Measurements from ENCODE around the gene LRP8. TPM values are rescaled to one million over a fixed set of nuclear protein-coding genes. Genes with fewer than 3 reads are reported as not detected.

LRP8 gene
- total and polyA plus RNA-seq, 2 donors (not counting 3 experiments of a cell fraction or from before 2014, with no cell fraction given) = 40.9 to 62.2 TPM

DNA sequence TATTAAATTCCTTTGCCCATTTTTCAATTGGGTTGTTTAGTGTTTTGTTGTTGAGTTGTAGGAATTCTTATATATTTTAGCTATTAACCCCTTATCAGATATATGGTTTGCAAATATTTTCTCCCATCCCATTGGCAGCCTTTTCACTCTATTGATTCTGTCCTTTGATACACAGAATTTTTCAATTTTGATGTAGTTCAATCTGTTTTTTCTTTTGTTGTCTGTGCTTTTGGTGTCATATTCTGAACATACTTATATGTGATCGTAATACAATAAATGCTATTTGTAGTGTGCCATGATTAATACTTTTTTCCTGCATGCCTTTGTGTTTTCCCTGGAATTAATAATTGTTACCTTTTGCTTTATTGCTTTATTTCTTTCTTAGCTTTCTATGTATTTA lies 7.8 kb upstream of the LRP8 start:
- intact Hi-C loops (cut with micrococcal nuclease) (no loop called here), dilution Hi-C loops (cut with MboI; ENCODE audit: extremely low pct_ligation_motif_present, low sequenced_read_pairs) (no loop called here)
- Histone ChIP-seq H3K9ac (replicated peaks; ENCODE audit: extremely low read depth, insufficient read depth, low read length) (no peak overlapping the region), H3K4me2 (ENCODE audit: insufficient read depth, low read length) (no peak overlapping the region), H3K36me3 (ENCODE audit: control insufficient read depth in 2 of 2, extremely low read depth in 1 of 2, insufficient read depth in 2 of 2, low read length in 2 of 2) (no peaks in the 10 kb centered on the region), H3K4me1 (ENCODE audit: control insufficient read depth, extremely low read depth, insufficient read depth, low read length) (no peaks in the 10 kb centered on the region), H3K9me3 (replicated peaks; ENCODE audit: control insufficient read depth, insufficient read depth, low read length) (no peaks in the 10 kb centered on the region), H2AFZ (ENCODE audit: low read depth, low read length) (no peak overlapping the region), H3K27me3 (ENCODE audit: control insufficient read depth in 2 of 2, insufficient read depth in 2 of 2, low read length in 2 of 2) (no peaks in the 10 kb centered on the region), H4K20me1 (replicated peaks; ENCODE audit: control insufficient read depth, extremely low read depth, insufficient read depth, low read length) (no peaks in the 10 kb centered on the region), H3K9me1 (replicated peaks; ENCODE audit: control insufficient read depth, extremely low read depth, insufficient read depth, low read length) (no peaks in the 10 kb centered on the region), H3K4me3 (replicated peaks in 1 of 3; ENCODE audit: insufficient read depth in 1 of 3, low read depth in 1 of 3, low read length in 3 of 3) (no peak overlapping the region), H3K79me2 (ENCODE audit: control insufficient read depth, insufficient read depth, low read length) (no peaks in the 10 kb centered on the region), H3K27ac (ENCODE audit: insufficient read depth, low read depth, low read length) (no peak overlapping the region)
- DNase-seq (ENCODE audit: low read depth, low spot score) (no peak), FAIRE-seq (no peak)
- BruUV-seq (replicated peaks) = no TSS peak
- POLR2A ChIA-PET = no interaction called here
- CTCF ChIA-PET = no interaction called here
- TF ChIP-seq JUN (IDR thresholded peaks at IDR 0.05; ENCODE audit: borderline replicate concordance, insufficient read depth, insufficient read length, low read depth) (no peak), EZH2 (IDR thresholded peaks at IDR 0.05; ENCODE audit: borderline replicate concordance, low read depth, low read length, severe bottlenecking) (no peak), POLR2AphosphoS5 (IDR thresholded peaks at IDR 0.05; ENCODE audit: insufficient read depth, low read depth, low read length) (no peak), FOS (IDR thresholded peaks at IDR 0.05; ENCODE audit: borderline replicate concordance, insufficient read depth, low read length) (no peak), POLR2A (IDR thresholded peaks at IDR 0.05; ENCODE audit: low read depth, low read length) (no peak), MYC (IDR thresholded peaks at IDR 0.05; ENCODE audit: low read depth, low read length) (no peak), GATA2 (IDR thresholded peaks at IDR 0.05; ENCODE audit: insufficient read depth, insufficient read length, low read depth, low read length) (no peak)
- TF ChIP-seq, protein P1, sequence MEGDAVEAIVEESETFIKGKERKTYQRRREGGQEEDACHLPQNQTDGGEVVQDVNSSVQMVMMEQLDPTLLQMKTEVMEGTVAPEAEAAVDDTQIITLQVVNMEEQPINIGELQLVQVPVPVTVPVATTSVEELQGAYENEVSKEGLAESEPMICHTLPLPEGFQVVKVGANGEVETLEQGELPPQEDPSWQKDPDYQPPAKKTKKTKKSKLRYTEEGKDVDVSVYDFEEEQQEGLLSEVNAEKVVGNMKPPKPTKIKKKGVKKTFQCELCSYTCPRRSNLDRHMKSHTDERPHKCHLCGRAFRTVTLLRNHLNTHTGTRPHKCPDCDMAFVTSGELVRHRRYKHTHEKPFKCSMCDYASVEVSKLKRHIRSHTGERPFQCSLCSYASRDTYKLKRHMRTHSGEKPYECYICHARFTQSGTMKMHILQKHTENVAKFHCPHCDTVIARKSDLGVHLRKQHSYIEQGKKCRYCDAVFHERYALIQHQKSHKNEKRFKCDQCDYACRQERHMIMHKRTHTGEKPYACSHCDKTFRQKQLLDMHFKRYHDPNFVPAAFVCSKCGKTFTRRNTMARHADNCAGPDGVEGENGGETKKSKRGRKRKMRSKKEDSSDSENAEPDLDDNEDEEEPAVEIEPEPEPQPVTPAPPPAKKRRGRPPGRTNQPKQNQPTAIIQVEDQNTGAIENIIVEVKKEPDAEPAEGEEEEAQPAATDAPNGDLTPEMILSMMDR (IDR thresholded peaks at IDR 0.05; ENCODE audit: extremely low read depth in 1 of 2, insufficient read depth in 1 of 2, low read depth in 1 of 2, low read length in 2 of 2) = no peak
- TF ChIP-seq, protein P2, sequence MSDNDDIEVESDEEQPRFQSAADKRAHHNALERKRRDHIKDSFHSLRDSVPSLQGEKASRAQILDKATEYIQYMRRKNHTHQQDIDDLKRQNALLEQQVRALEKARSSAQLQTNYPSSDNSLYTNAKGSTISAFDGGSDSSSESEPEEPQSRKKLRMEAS (IDR thresholded peaks at IDR 0.05; ENCODE audit: insufficient read depth, insufficient read length) = no peak
